Mesenteric fat pad (tissue), 1 donor: ENCODE results near the gene TOR1AIP1. TPM values are rescaled to one million over a fixed set of nuclear protein-coding genes. Genes with fewer than 3 reads are reported as not detected.
"Not testable (repeated sequence)": the region's sequence is repeated elsewhere in the genome, so short reads cannot be mapped to it uniquely, and the experiment has no call there.

Experiments used
- DNase-seq: peaks from one replicate; pipeline ENCODE4 v3.0.0-alpha.2; 2020; ENCODE audit warnings: low spot score
- long read RNA-seq: library from polyadenylated mRNA; unstranded; transcript quantifications from one replicate; pipeline ENCODE4 v2.0.0, GENCODE V29; 2020
- total RNA-seq: library from RNA; stranded (reverse); fragmentation: NEBNext Ultra II Directional; extraction: Animal tissue kit (Norgen Biotek cat#: 25700); gene quantifications from one replicate; pipeline ENCODE4 v1.2.1, GENCODE V29; 2021
- donor health status: DM: yes; HTN: yes; CAD: no.

Gene TOR1AIP1, protein sequence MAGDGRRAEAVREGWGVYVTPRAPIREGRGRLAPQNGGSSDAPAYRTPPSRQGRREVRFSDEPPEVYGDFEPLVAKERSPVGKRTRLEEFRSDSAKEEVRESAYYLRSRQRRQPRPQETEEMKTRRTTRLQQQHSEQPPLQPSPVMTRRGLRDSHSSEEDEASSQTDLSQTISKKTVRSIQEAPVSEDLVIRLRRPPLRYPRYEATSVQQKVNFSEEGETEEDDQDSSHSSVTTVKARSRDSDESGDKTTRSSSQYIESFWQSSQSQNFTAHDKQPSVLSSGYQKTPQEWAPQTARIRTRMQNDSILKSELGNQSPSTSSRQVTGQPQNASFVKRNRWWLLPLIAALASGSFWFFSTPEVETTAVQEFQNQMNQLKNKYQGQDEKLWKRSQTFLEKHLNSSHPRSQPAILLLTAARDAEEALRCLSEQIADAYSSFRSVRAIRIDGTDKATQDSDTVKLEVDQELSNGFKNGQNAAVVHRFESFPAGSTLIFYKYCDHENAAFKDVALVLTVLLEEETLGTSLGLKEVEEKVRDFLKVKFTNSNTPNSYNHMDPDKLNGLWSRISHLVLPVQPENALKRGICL
- total RNA-seq, result 42.6 TPM
- long read RNA-seq, full-length matches to known transcripts, result 21 of 39 reads
- long read RNA-seq, partial matches to known transcripts, result 16 of 39 reads
- long read RNA-seq, other reads (novel, unspliced or antisense), result 2 of 39 reads

DNA sequence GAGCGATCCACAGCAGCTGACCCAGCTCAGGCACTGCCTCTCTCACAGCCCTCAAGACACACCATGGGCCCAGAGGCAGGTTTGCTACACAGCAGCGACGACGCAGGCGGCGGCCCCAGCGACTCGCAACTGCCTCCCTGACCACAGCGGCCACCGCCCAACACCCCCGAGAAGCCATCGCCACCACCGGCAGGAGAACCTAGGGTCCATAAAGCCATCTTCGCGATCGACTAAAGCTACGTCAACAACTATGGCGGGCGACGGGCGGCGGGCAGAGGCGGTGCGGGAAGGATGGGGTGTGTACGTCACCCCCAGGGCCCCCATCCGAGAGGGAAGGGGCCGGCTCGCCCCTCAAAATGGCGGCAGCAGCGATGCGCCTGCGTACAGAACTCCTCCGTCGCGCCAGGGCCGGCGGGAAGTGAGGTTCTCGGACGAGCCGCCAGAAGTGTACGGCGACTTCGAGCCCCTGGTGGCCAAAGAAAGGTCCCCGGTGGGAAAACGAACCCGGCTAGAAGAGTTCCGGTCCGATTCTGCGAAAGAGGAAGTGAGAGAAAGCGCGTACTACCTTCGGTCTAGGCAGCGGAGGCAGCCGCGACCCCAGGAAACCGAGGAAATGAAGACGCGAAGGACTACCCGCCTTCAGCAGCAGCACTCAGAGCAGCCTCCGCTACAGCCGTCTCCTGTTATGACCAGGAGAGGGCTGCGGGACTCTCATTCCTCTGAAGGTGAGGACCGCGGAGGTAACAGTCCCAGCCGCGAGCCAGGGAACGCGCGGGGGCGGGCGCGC is at the start of gene TOR1AIP1:
TOR1AIP1 (plus strand) TSS at position 33 of the 787 bp plus-strand sequence; CDS start at position 251, 218 bp downstream.
- DNase-seq, result peak; percentile 99

GRCh38 chr1:179836686-179837445 is 45.2 kb upstream of the TOR1AIP1 start:
- peak; percentile 83 for DNase-seq

GRCh38 chr1:179840107-179840506 is 42.0 kb upstream of the TOR1AIP1 start:
- no peak for DNase-seq

GRCh38 chr1:179848233-179848632 is 33.9 kb upstream of the TOR1AIP1 start:
- DNase-seq, result no peak

DNA sequence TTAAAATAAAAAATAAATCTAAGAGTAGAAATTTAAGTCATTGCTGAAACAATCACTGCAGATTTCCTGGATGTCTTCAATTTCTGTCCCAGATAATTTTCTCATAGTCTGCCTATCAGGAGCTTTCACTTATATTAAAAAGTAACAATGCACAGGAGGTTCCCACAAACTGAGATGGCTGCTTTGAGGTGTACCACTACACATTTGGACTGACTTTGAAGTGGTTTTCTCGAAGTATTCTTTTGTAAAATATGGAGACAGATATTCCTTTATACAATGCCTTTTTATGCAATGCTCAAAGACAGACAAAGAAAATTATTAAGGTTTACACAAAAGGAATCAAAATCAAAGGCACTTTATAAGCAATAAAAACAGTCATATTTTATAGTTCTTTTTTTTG is 29.0 kb upstream of the TOR1AIP1 start:
- no peak for DNase-seq

GRCh38 chr1:179855831-179856230 is 26.3 kb upstream of the TOR1AIP1 start:
- DNase-seq, result not testable (repeated sequence)

DNA sequence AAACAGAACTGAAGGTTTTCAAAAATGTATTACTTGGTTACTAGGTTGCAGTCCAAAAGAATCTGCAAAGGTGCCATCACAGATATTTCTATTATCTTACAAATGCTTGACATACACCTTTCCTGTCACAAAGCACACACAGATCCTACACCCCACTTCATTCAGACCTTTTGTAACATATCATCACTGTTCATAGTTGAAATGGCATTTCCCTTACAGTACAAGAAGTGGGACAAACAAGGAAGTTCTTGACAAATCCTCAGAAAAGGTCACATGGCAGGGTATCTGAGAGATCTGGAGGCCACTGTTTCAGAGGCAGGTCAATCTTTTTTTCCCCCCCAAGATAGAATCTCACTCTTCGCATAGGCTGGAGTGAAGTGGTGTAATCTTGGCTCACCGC is 25.8 kb upstream of the TOR1AIP1 start:
- DNase-seq, result no peak

GRCh38 chr1:179857009-179857408 is 25.1 kb upstream of the TOR1AIP1 start:
- DNase-seq, result no peak

DNA sequence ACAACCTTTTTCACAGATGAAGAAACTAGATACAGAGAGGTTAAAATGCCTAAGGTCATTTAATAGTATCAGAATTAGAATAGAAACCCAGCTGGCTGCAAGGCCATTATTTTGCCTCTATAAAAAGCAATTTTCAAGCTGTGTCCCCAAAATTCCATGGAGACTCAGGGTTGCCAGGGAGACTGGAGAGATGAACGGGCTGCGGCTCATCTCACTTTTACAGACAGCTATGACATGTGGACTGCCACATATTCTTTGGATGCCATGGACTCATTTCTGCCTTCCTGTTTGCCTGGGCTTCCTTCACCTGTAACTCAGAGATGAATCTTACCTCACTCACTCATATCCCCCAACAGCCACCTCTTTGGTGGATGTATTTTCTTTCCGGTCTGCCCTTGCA is 21.4 kb upstream of the TOR1AIP1 start:
- no peak for DNase-seq

DNA sequence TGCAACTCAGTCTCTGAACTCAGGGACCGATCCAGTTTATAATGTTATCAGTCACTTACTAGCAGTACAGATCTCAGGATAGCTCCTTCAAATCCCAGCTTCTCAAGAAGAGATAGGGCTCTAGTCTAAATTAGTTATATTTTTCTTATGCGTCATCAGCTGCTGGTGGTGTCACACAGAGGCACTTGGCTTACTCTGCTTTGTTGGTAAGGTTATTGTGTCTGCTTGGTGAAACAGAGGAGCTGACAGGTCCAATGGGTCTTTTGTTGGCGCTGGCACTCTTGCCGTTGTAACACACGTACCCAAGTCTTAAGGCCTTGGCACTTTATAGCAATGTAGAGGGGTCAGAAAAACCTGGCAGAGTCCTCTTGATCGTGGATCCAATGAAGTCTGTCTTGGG is 16.7 kb upstream of the TOR1AIP1 start:
- no peak for DNase-seq

DNA sequence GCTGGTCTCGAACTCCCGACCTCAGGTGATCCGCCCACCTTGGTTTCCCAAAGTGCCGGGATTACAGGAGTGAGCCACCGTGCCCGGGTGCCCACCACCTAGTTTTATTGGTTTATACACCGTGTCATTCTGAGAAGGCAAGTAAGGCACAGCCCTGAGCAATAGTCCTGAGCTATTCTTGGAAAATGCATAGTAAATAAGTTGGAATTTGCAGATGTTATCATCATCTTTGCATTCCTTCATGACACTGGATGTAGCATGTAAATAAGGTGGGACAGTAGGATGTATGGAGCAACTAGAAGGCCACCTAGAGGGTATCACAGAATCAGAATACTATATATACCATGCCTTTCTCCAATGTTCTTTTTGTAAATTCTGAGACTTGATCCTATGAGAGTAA is 15.5 kb upstream of the TOR1AIP1 start:
- DNase-seq, result no peak

DNA sequence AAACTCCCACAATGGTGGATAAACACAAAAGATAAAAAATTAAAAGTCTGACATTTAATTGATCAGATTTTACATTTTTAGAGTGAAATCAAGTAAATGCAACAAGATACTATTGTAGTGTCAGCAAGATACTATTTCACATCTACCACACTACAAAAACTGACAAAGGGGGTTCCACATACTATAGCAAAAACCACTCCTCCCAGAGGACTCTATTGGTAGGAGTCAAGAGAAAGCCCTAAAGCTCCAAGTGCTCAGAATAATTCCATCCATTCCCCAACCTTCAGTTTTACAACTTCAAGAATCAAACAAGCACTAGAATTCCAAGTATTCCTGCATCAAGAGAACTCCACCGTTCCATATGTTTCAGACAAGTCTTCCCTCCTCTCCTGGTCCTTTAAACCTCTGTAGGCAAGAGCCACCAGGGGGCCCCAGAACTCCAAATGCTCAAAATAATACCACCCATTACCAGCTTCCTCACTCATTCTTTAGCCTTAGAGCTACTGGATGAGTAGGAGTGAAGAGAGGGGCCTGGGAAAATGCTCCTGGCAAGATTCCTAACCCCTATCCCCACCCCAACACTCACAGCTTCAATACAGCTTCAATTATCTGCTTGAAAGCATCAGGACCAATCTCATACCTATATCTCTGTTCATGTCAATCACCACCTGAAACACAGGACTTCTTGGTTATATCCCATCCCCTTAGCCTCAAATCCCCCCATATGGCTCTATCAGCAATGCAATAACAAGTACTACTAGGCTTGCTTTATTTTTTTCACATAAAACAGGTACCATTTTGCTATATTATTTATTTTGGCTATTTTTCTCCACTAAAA is 14.4 kb upstream of the TOR1AIP1 start:
- DNase-seq, result no peak

DNA sequence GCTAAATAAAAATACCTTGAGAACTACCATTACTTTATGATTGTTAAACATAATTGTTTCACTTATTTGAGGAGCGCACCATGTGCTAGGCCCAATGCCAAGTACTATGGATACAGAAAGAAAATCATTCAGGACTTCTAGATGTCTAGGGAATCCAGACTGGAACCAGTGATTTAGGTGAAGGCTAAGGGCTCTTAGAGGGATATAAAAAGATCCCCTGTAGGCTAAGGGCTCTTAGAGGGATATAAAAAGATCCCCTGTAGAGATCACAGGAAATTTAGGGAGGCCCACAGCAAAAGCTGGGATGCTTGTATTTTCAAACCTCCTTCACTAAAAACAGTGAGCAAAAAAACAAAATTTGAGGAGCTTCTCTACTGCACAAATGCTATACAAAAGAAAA is 11.2 kb upstream of the TOR1AIP1 start:
- DNase-seq, result no peak

DNA sequence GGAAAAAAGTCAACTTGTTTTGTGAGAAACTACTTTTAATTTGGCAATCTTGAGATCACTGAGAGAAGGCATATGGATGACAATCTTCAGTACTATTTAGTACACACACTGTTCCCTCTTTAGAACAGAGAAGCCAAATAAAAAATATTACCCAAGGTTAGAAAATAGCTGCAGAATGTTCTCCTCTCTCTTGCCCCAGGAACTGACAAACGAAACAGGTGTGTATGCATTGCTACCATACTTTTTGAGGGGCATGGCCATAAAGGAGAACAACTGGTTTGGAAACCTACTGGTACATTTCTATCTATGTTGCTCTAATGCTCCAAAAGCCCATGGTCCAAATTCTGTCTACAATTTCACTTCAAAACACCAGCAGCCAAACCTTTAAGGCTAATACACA is 10.1 kb upstream of the TOR1AIP1 start:
- no peak for DNase-seq

DNA sequence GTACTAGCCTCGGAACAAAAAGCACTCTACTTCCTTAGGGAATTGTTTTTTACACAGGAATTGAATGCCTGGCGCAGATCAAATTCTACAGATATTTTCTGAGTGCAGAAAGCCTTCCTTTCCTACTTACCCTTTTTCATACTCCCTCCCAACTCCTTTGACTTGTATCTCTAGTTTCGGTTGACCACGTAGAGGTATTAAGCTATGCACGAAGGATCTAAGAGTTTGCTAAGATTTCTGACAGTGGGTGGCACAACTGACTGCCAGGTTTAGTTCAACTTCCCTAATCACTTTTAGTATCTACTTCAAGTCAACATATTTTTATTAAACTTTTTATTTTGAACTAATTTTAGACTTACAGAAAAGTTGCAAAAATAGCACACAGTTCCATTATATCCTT is 9.5 kb upstream of the TOR1AIP1 start:
- no peak for DNase-seq

- no peak for DNase-seq
Observed at GRCh38 chr1:179873438-179873851, 8.6 kb upstream of the TOR1AIP1 start.

GRCh38 chr1:179875596-179876299 is 6.3 kb upstream of the TOR1AIP1 start:
- no peak for DNase-seq

- no peak for DNase-seq
Observed at GRCh38 chr1:179876300-179876715, 5.8 kb upstream of the TOR1AIP1 start.

DNA sequence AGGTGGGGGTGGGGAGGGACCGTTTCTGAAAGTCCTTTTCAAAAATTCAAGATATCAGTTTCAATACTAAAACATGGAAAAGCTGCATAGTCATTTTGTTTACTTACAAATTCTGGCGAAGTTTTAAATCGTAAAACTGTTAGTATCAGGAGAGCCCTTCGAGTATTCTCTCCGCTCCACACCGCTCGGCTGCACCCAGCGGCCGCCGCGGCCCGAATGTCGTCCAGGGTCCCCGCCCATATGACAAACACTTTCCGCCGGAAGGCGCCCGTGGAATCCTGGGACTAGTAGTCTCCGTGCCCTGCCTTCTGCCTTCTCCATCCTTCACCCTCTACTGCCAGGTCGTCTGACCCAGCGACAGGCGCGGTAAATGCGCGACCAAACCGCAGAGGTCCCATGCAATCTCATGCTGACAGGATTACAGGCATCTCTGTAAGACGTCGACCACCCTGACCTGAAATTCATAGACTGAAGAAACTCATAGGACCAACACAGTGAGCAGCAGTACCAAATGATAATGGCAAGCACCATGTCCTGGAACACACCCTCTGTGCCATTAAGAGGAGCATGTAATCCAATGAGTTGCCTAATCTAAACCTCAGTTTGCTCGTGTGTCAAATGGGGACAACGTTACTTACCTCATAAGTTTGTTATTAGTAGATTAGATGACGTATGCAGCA is 4.4 kb upstream of the TOR1AIP1 start, which contains the start of gene TOR1AIP2:
TOR1AIP2 (minus strand) TSS at position 218 of the 680 bp plus-strand sequence. CDS start 25,138 bp downstream, outside the sequence.
- DNase-seq, result peak; percentile 97
